ENCODE data around the gene FGD4. TPM values are rescaled to one million over a fixed set of nuclear protein-coding genes. Genes with fewer than 3 reads are reported as not detected.

Gene FGD4
- total RNA-seq, 4 donors from 2014 or later: 22.1 to 56.7 (median 38.0) TPM

GRCh38 chr12:32379213-32379612 lies 20.1 kb upstream of the FGD4 start:
- Histone ChIP-seq H3K4me3 (no peak overlapping the region), H3K27ac (no peak overlapping the region), H3K36me3 (no peaks in the 10 kb centered on the region), H3K4me1 (no peaks in the 10 kb centered on the region), H3K27me3 (no peaks in the 10 kb centered on the region), H3K9me3 (no peaks in the 10 kb centered on the region)
- no peak for ATAC-seq
- WGBS, 2 donors (ENCODE audit: low coverage in 1 of 2): 93 to 94% methylated on average over 9 of the region's 10 CpGs
- TF ChIP-seq POLR2AphosphoS5 (IDR thresholded peaks at IDR 0.05): no peak
- no peak for TF ChIP-seq CTCF (IDR thresholded peaks at IDR 0.05)
- TF ChIP-seq EP300 (IDR thresholded peaks at IDR 0.05): no peak
- TF ChIP-seq POLR2A (IDR thresholded peaks at IDR 0.05): no peak

GRCh38 chr12:32379667-32380066 lies 19.7 kb upstream of the FGD4 start:
- Histone ChIP-seq H3K27me3 (no peaks in the 10 kb centered on the region), H3K4me1 (no peaks in the 10 kb centered on the region), H3K4me3 (no peak overlapping the region), H3K36me3 (no peaks in the 10 kb centered on the region), H3K9me3 (no peaks in the 10 kb centered on the region), H3K27ac (no peak overlapping the region)
- WGBS, 2 donors (ENCODE audit: low coverage in 1 of 2): 76 to 89% methylated on average over 7 to 8 of the region's 8 CpGs
- TF ChIP-seq POLR2AphosphoS5 (IDR thresholded peaks at IDR 0.05) (no peak), CTCF (IDR thresholded peaks at IDR 0.05) (no peak), POLR2A (IDR thresholded peaks at IDR 0.05) (no peak), EP300 (IDR thresholded peaks at IDR 0.05) (no peak)
- ATAC-seq: no peak

- ATAC-seq: no peak
- WGBS, 2 donors (ENCODE audit: low coverage in 1 of 2): 71 to 77% methylated on average over 2 of the region's 2 CpGs
- Histone ChIP-seq H3K27me3 (no peaks in the 10 kb centered on the region), H3K36me3 (no peaks in the 10 kb centered on the region), H3K27ac (no peak overlapping the region), H3K9me3 (no peaks in the 10 kb centered on the region), H3K4me3 (no peak overlapping the region), H3K4me1 (no peaks in the 10 kb centered on the region)
- no peak for TF ChIP-seq CTCF (IDR thresholded peaks at IDR 0.05)
- TF ChIP-seq EP300 (IDR thresholded peaks at IDR 0.05): no peak
- TF ChIP-seq POLR2A (IDR thresholded peaks at IDR 0.05): no peak
- no peak for TF ChIP-seq POLR2AphosphoS5 (IDR thresholded peaks at IDR 0.05)
These were observed 17.1 kb upstream of the FGD4 start for GRCh38 chr12:32382226-32382625.

GRCh38 chr12:32390572-32391219 lies 8.7 kb upstream of the FGD4 start:
- peak overlapping the region in 2 of 4 donors; percentile 15 to 33 for H3K27ac ChIP-seq
- peak overlapping the region; percentile 47 to 49 for H3K4me3 ChIP-seq
- WGBS, 2 donors (ENCODE audit: low coverage in 1 of 2): 41 to 90% methylated on average over 7 to 13 of the region's 47 CpGs
- H3K36me3 ChIP-seq: no peaks in the 10 kb centered on the region
- peak; percentile 67 for ATAC-seq
- no peaks in the 10 kb centered on the region for H3K9me3 ChIP-seq
- peaks cover 0 to 6% (median 0%) of the 10 kb centered on the region in 3 donors for H3K4me1 ChIP-seq
- H3K27me3 ChIP-seq: peaks cover 23% of the 10 kb centered on the region
- no peak for TF ChIP-seq POLR2A (IDR thresholded peaks at IDR 0.05)
- no peak for TF ChIP-seq POLR2AphosphoS5 (IDR thresholded peaks at IDR 0.05)
- TF ChIP-seq CTCF (IDR thresholded peaks at IDR 0.05): no peak

GRCh38 chr12:32395026-32395425 lies 4.3 kb upstream of the FGD4 start:
- ATAC-seq: no peak
- no peak overlapping the region for H3K27ac ChIP-seq
- H3K27me3 ChIP-seq: peaks cover 9% of the 10 kb centered on the region
- no peaks in the 10 kb centered on the region for H3K9me3 ChIP-seq
- H3K4me3 ChIP-seq: no peak overlapping the region
- H3K4me1 ChIP-seq: peaks cover 0 to 26% (median 6%) of the 10 kb centered on the region in 3 donors
- H3K36me3 ChIP-seq: no peaks in the 10 kb centered on the region
- TF ChIP-seq EP300 (IDR thresholded peaks at IDR 0.05) (no peak), POLR2A (IDR thresholded peaks at IDR 0.05) (no peak), POLR2AphosphoS5 (IDR thresholded peaks at IDR 0.05) (no peak), CTCF (IDR thresholded peaks at IDR 0.05) (no peak)
